Measurements from ENCODE around the gene CHST11. TPM values are rescaled to one million over a fixed set of nuclear protein-coding genes. Genes with fewer than 3 reads are reported as not detected.
A peak's percentile ranks its signal among the peaks of the same experiment; 100 is the strongest.

The CHST11 gene
- total and polyA plus RNA-seq, 9 of the 15 experiments (the other 6 are each of a cell fraction or from before 2014, with no cell fraction given), result 2.3 to 38.7 (median 15.0) TPM

- peak; percentile 10; the same call in 1 of the 2 replicates for TF ChIP-seq EP300 (IDR thresholded peaks at IDR 0.05; ENCODE audit: low read length)
- peak; percentile 55 for TF ChIP-seq CHD4 (IDR thresholded peaks at IDR 0.05; ENCODE audit: insufficient read depth, insufficient replicate concordance, low read depth, low read length, poor library complexity, severe bottlenecking)
- peak; percentile 49 for TF ChIP-seq TAL1 (IDR thresholded peaks at IDR 0.05)
- TF ChIP-seq ZNF318 (IDR thresholded peaks at IDR 0.05; ENCODE audit: borderline replicate concordance in 1 of 2, low read depth in 1 of 2), result 0 out of 4 replicates have a peak, but pooled peaks of 1 of the 2 experiments have one; percentile 15
- TF ChIP-seq PHF20 (IDR thresholded peaks at IDR 0.05; ENCODE audit: partially characterized antibody), result peak; percentile 27
- TF ChIP-seq DPF2 (IDR thresholded peaks at IDR 0.05), result peak; percentile 55; the same call in 1 of the 2 replicates
- peak; percentile 51; the same call in 1 of the 2 replicates for TF ChIP-seq FOXM1 (IDR thresholded peaks at IDR 0.05; ENCODE audit: low read depth)
- no peak for TF ChIP-seq FOXM1 (CRISPR knock-in tag; IDR thresholded peaks at IDR 0.05; ENCODE audit: low read depth)
- no peak for TF ChIP-seq FOXJ3 (CRISPR knock-in tag; IDR thresholded peaks at IDR 0.05)
- no peak for TF ChIP-seq ZNF668 (CRISPR knock-in tag; IDR thresholded peaks at IDR 0.05)
- TF ChIP-seq HDAC2 (IDR thresholded peaks at IDR 0.05), result peak; percentile 87
- TF ChIP-seq CBX3 (IDR thresholded peaks at IDR 0.05; ENCODE audit: borderline replicate concordance in 1 of 2, low read length in 2 of 2), result peak in 1 of 2 experiments; percentile 41; a peak in 1 of 3 replicates
- no peak for TF ChIP-seq ZBTB7A (IDR thresholded peaks at IDR 0.05; ENCODE audit: borderline replicate concordance, control insufficient read depth, low read depth, low read length)
- TF ChIP-seq ARID1B (IDR thresholded peaks at IDR 0.05), result peak; percentile 71
- TF ChIP-seq RCOR1 (IDR thresholded peaks at IDR 0.05; ENCODE audit: borderline replicate concordance in 1 of 2, low read depth in 2 of 2, low read length in 2 of 2), result peak; percentile 43 to 91; a peak in 3 of 4 replicates
- TF ChIP-seq IRF9 (tag; IDR thresholded peaks at IDR 0.05), result no peak
- TF ChIP-seq FOSL1 (tag; conservative IDR thresholded peaks at IDR 0.05), result 0 out of 2 replicates have a peak, but pooled peaks have one; percentile 13
- peak; percentile 86 to 94 for TF ChIP-seq KDM1A (IDR thresholded peaks at IDR 0.05)
- peak; percentile 97 for TF ChIP-seq RBM25 (IDR thresholded peaks at IDR 0.05; ENCODE audit: low read depth, low read length, severe bottlenecking)
Measured at GRCh38 chr12:104593482-104593881, 136.7 kb downstream of the CHST11 start (continued).
